Brain microvascular endothelial cell (primary cell): ENCODE measurements around the gene F11R.
"Not testable (repeated sequence)": the region's sequence is repeated elsewhere in the genome, so short reads cannot be mapped to it uniquely, and the experiment has no call there.

Source experiments
- DNase-seq: peaks from one replicate; pipeline ENCODE4 v3.0.0-alpha.2; 2020
- H3K27ac ChIP-seq: fragments of 250-450 bp; sonication (Bioruptor Pico); 2 replicates; pipeline ENCODE4 v1.5.1; 2020; ENCODE audit warnings: mild to moderate bottlenecking, moderate library complexity
- H3K27me3 ChIP-seq: fragments of 250-450 bp; sonication (Bioruptor Pico); replicated peaks from 2 replicates; pipeline ENCODE4 v1.5.1; 2020; ENCODE audit warnings: mild to moderate bottlenecking
- H3K36me3 ChIP-seq: fragments of 250-450 bp; sonication (Bioruptor Pico); replicated peaks from 2 replicates; pipeline ENCODE4 v1.5.1; 2020; ENCODE audit warnings: mild to moderate bottlenecking
- H3K4me3 ChIP-seq: 2 replicates; pipeline ENCODE4 v1.5.1; 2011; ENCODE audit warnings: low read depth, mild to moderate bottlenecking, control low read depth, low read length, moderate library complexity
- in situ Hi-C: cut with HindIII; loops from 2 replicates; pipeline ENCODE4 v1.10.0; 2017; ENCODE audit warnings: low sequenced_read_pairs, low pct_ligation_motif_present
- TF ChIP-seq, protein P1 (sequence below): IDR thresholded peaks from 2 replicates; pipeline ENCODE4 v1.5.1; 2011; ENCODE audit warnings: low read depth, mild to moderate bottlenecking, moderate library complexity, low read length, control low read depth, inconsistent platforms; ENCODE audit errors: missing control alignments

The F11R gene

DNA sequence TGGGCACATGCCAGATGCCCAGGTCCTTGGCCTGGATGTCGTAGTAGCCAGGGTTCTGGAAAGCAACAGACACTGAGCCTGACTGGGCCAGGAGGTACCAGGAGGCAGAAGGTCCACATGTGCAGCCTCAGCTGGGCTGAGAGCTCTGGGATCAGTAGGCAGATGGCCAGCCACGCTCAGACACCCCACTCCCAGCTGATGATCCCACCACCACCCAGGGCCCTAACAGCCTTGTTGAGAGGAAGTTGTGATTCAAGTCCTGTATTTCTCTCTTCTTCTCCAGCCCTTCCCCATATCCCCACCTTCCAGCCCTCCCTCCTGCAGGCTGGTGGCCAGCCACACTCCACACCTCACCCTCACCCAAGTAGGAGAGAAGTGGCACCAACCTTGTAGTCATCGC lies 70.3 kb downstream of the F11R start:
- H3K4me3 ChIP-seq: no peak overlapping the region
- TF ChIP-seq, protein P1, sequence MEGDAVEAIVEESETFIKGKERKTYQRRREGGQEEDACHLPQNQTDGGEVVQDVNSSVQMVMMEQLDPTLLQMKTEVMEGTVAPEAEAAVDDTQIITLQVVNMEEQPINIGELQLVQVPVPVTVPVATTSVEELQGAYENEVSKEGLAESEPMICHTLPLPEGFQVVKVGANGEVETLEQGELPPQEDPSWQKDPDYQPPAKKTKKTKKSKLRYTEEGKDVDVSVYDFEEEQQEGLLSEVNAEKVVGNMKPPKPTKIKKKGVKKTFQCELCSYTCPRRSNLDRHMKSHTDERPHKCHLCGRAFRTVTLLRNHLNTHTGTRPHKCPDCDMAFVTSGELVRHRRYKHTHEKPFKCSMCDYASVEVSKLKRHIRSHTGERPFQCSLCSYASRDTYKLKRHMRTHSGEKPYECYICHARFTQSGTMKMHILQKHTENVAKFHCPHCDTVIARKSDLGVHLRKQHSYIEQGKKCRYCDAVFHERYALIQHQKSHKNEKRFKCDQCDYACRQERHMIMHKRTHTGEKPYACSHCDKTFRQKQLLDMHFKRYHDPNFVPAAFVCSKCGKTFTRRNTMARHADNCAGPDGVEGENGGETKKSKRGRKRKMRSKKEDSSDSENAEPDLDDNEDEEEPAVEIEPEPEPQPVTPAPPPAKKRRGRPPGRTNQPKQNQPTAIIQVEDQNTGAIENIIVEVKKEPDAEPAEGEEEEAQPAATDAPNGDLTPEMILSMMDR: no peak
- H3K27me3 ChIP-seq: no peaks in the 10 kb centered on the region
- no peaks in the 10 kb centered on the region for H3K36me3 ChIP-seq
- no peak overlapping the region for H3K27ac ChIP-seq
- no peak for DNase-seq
- in situ Hi-C loops: no loop called here

DNA sequence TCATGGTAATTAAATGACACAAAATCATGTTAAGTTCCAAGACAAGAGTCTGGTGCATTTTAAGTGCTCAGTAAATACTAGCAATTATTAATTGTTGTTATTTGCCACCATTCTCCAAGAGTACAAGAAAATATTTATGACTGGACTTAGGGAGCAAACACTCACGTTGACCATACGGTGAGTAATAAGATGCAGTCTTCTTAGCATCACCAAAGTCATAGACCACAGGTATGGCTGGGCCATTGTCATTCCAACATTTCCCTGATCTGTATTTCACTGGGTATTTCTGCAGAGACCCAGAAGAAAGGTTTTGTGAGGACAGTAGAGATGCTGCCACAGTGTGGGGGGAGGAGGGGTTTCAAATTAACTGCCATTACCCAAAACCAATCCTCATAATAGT lies 71.1 kb downstream of the F11R start:
- no peak for DNase-seq
- H3K27me3 ChIP-seq: no peaks in the 10 kb centered on the region
- H3K36me3 ChIP-seq: no peaks in the 10 kb centered on the region
- H3K27ac ChIP-seq: no peak overlapping the region
- in situ Hi-C loops: no loop called here
- no peak overlapping the region for H3K4me3 ChIP-seq
- TF ChIP-seq, protein P1: no peak

DNA sequence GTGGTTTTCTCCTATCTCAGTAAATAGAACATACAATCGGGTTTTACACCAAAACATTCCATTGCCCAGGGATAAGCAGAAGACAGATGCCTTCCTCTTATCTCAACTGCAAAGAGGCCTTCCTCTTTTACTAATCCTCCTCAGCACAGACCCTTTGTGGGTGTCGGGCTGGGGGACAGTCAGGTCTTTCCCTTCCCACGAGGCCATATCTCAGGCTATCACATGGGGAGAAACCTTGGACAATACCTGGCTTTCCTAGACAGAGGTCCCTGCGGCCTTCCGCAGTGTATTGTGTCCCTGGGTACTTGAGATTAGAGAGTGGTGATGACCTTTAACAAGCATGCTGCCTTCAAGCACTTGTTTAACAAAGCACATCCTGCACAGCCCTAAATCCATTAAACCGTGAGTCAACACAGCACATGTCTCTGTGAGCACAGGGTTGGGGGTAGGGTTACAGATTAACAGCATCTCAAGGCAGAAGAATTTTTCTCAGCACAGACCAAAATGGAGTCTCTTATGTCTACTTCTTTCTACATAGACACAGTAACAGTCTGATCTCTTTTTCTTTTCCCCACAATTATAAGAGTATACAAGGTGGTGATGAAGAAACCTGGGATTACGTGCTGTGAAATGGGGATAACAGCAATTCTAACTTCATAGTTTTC lies 71.6 kb downstream of the F11R start:
- H3K27me3 ChIP-seq, H3K36me3 ChIP-seq, in situ Hi-C loops, H3K27ac ChIP-seq, H3K4me3 ChIP-seq: not testable (repeated sequence)
- DNase-seq: peak; percentile 9

DNA sequence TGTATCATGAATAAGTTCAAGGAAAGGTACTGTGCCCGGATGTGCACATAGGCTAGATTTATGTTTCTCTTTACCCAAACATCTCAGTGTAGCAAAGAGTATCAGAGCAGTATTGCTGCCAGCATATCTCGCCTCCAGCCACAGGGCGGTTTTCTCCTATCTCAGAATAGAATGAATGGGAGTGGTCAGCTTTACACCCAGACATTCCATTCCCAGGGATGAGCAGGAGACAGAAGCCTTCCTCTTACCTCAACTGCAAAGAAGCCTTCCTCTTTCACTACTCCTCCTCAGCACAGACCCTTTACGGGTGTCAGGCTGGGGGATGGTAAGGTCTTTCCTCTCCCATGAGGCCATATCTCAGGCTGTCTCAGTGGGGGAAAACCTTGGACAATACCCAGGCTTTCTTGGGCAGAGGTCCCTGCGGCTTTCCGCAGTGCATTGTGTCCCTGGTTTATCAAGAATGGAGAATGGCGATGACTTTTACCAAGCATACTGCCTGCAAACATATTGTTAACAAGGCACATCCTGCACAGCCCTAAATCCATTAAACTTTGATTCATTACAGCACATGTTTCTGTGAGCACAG lies 73.7 kb downstream of the F11R start:
- H3K27ac ChIP-seq, H3K36me3 ChIP-seq, H3K4me3 ChIP-seq, in situ Hi-C loops, H3K27me3 ChIP-seq, DNase-seq: not testable (repeated sequence)

DNA sequence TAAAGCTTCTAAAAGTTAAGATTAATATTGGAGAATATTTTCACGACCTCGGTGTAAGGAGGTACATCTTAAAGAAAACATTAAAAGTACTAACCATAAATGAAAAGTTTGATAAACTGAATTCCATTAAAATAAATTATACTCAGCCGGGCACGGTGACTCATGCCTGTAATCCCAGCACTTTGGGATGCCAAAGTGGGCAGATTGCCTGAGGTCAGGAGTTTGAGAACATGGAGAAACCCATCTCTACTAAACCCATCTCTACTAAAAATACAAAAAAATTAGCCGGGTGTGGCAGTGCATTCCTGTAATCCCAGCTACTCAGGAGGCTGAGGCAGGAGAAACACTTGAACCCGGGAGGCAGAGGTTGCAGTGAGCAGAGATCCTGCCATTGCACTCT lies 75.1 kb downstream of the F11R start:
- H3K27ac ChIP-seq, H3K4me3 ChIP-seq, in situ Hi-C loops, H3K27me3 ChIP-seq, H3K36me3 ChIP-seq, DNase-seq: not testable (repeated sequence)
